Suprapubic skin (tissue), 4 donors: ENCODE measurements around the gene RASA1.

Experiments
- POLR2A ChIP-seq, 2 donors: fragments of 450-650 bp; IDR thresholded peaks; one replicate each; pipeline ENCODE4 v1.6.1; 2017; ENCODE audit warnings: antibody characterized with exemption in 2 of 2, mild to moderate bottlenecking in 2 of 2, moderate library complexity in 2 of 2
- POLR2AphosphoS5 ChIP-seq, 3 donors: sonication (generic); formaldehyde crosslinking; IDR thresholded peaks; one replicate each; pipeline ENCODE4 v1.6.1; 2017; ENCODE audit warnings: antibody characterized with exemption in 3 of 3
- TF ChIP-seq, protein P1 (sequence below), 2 donors: fragments of 200-600 bp in 1 of 2; fragments of 450-650 bp in 1 of 2; sonication (generic) in 1 of 2; IDR thresholded peaks; one replicate each; pipeline ENCODE4 v1.5.1; 2016 to 2019; ENCODE audit warnings: antibody characterized with exemption in 2 of 2, mild to moderate bottlenecking in 1 of 2, moderate library complexity in 1 of 2

DNA sequence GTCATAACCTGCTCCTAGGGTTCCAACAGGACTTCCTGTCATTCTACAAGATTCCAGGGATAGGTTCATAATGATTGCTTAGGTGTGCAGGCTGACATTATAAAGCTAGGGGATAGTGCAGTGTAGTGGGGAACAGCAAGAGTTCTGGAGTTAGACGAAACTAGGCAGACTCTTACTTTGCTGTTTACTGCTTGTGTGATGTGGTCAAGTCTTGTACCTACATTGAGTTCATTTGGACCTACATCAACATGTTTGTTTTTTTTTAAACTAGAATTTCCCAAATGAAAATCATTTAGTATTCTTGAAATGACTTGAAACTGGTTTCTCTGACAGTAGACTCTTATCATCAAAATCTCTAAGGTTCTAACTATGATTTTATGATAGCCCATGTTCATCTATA lies 166.3 kb downstream of the RASA1 start:
- TF ChIP-seq, protein P1, sequence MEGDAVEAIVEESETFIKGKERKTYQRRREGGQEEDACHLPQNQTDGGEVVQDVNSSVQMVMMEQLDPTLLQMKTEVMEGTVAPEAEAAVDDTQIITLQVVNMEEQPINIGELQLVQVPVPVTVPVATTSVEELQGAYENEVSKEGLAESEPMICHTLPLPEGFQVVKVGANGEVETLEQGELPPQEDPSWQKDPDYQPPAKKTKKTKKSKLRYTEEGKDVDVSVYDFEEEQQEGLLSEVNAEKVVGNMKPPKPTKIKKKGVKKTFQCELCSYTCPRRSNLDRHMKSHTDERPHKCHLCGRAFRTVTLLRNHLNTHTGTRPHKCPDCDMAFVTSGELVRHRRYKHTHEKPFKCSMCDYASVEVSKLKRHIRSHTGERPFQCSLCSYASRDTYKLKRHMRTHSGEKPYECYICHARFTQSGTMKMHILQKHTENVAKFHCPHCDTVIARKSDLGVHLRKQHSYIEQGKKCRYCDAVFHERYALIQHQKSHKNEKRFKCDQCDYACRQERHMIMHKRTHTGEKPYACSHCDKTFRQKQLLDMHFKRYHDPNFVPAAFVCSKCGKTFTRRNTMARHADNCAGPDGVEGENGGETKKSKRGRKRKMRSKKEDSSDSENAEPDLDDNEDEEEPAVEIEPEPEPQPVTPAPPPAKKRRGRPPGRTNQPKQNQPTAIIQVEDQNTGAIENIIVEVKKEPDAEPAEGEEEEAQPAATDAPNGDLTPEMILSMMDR (IDR thresholded peaks at IDR 0.05): no peak
- TF ChIP-seq POLR2AphosphoS5 (IDR thresholded peaks at IDR 0.05) (no peak), POLR2A (IDR thresholded peaks at IDR 0.05) (no peak)
